ENCODE results near the gene ATP8B4.

ATP8B4 gene

DNA sequence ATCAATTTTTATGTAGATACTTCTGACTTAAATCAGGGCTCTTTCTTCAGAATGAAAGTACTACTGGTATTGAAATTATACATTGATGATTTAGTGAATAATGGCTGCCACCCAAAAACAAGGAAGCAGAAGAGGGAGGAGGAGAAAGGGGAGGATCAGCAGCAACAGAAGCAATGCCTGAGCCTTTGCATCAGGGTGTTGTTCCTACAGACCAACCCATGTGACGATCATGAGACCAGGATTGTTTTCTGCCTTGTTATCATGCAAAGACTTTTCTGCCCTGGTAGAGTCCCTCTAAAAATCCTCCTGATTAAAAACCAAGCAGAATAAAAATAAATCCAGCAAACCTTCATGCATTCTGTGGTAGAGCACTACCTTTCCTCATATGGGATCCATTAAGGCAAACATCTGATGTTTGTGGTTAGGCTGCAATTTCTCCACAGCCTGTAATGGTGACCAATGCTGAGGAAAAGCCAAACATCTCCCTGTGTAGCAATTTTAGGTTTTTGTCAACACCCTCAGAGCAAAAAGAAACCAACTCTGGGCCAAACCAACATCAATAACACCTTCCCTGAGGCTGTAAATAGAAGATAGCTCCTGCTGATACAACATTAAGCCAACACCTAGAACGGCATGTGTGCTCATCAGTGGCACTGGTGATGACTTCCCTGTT lies 191.7 kb downstream of the ATP8B4 start:
- TF ChIP-seq, protein P1, sequence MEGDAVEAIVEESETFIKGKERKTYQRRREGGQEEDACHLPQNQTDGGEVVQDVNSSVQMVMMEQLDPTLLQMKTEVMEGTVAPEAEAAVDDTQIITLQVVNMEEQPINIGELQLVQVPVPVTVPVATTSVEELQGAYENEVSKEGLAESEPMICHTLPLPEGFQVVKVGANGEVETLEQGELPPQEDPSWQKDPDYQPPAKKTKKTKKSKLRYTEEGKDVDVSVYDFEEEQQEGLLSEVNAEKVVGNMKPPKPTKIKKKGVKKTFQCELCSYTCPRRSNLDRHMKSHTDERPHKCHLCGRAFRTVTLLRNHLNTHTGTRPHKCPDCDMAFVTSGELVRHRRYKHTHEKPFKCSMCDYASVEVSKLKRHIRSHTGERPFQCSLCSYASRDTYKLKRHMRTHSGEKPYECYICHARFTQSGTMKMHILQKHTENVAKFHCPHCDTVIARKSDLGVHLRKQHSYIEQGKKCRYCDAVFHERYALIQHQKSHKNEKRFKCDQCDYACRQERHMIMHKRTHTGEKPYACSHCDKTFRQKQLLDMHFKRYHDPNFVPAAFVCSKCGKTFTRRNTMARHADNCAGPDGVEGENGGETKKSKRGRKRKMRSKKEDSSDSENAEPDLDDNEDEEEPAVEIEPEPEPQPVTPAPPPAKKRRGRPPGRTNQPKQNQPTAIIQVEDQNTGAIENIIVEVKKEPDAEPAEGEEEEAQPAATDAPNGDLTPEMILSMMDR (IDR thresholded peaks at IDR 0.05): no peak
- H3K27ac ChIP-seq: no peak overlapping the region
- H3K4me3 ChIP-seq: no peak overlapping the region
- DNase-seq (ENCODE audit: low spot score): no peak

DNA sequence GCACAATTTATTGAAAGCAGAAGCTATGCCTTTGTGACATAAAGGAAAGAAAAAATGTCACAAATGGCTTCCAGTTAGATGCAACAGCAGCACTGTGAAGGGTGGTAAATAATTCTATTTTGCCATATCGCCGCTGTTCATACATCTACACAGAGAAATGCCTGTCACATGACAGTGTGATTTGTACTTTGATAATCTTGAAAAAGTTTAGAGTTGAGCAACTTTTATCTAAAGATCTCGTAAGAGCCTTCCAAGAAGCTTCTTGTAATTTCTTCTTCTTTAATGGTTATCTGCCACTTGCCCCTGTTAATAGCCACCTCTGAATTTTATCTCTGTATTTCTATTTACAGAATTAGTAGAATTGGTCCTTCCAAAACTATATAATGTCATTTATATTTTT lies 192.3 kb downstream of the ATP8B4 start:
- H3K4me3 ChIP-seq: no peak overlapping the region
- TF ChIP-seq, protein P1 (IDR thresholded peaks at IDR 0.05): no peak
- DNase-seq (ENCODE audit: low spot score): no peak
- H3K27ac ChIP-seq: no peak overlapping the region

DNA sequence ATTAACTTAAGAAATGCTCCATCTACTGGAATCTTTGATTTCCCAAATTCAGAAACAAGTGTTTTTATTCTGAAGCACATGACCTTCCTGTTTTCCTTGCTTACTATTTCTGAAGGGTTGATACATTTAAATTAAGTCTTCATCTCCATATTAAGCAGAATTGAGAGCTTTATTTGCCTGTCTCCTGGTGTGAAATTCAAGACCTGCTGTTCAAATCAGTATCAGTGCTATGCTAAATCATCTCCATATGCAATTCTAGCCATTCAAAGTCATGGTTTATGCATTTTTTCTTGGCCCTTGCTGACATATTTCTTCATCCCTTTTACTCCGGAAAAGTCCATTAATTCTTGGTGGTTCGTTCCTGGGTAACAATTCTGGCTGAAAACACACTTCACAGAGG lies 195.4 kb downstream of the ATP8B4 start:
- TF ChIP-seq, protein P1 (IDR thresholded peaks at IDR 0.05): no peak
- Histone ChIP-seq H3K4me3 (no peak overlapping the region), H3K27ac (no peak overlapping the region)
- no peak for DNase-seq (ENCODE audit: low spot score)

DNA sequence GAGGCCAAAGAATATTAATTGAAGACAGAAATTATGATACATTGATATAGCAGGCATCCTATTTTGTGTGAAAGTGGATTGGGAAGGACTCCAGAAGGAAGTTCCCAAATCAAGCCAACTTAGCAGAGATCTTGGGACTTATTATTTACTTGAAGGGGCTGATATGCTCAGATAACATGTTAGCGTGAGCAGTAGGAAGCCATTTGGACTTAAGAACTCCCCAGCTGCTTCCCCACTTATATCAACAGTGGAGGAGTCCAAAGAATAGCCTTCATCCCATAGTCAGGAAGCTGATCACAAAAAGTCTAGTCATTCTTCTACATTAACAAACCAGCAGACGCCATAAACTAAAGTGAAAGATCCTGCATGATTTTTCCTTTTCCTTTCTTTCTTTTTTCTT lies 200.0 kb downstream of the ATP8B4 start:
- no peak overlapping the region for H3K27ac ChIP-seq
- no peak overlapping the region for H3K4me3 ChIP-seq
- TF ChIP-seq, protein P1 (IDR thresholded peaks at IDR 0.05): no peak
- no peak for DNase-seq (ENCODE audit: low spot score)

DNA sequence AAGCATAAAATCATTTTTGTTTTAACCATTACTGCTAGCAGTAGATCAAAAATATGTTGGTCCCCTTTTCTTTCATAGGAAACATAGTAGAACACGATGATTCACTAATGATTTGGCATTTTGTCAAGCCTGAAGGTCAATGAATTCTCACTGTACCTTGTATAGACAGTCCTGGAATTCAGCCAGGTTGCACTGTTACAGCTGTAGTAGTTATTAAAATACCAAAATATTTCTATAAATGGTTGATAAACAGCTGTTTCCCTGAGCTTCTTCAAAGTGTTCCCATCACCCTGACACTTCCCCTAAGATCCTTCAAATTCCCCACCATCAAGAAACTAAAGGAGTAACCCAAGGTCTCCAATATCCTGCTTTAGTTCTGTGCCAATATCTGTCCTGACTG lies 200.9 kb downstream of the ATP8B4 start:
- TF ChIP-seq, protein P1 (IDR thresholded peaks at IDR 0.05): no peak
- no peak overlapping the region for H3K4me3 ChIP-seq
- no peak for DNase-seq (ENCODE audit: low spot score)
- H3K27ac ChIP-seq: no peak overlapping the region

DNA sequence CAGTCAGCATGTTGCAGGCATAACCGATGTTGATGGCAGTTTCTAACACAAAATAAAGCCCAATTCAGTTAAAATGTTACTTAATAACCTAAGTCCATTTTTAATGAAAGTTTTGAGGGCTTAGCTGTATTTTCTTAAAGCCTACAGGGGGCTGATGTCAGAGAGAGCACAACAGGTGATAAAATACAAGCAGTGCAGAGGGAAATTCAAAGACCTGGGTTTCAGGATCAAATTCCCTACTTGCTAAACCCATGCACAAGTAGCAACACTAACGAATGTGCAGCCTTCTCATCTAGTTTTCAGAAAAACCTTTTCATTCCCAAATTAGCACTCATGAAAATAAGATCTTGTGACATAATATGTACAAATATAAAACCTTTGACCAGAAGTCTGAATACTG lies 202.0 kb downstream of the ATP8B4 start:
- TF ChIP-seq, protein P1 (IDR thresholded peaks at IDR 0.05): no peak
- Histone ChIP-seq H3K4me3 (no peak overlapping the region), H3K27ac (no peak overlapping the region)
- DNase-seq (ENCODE audit: low spot score): no peak

DNA sequence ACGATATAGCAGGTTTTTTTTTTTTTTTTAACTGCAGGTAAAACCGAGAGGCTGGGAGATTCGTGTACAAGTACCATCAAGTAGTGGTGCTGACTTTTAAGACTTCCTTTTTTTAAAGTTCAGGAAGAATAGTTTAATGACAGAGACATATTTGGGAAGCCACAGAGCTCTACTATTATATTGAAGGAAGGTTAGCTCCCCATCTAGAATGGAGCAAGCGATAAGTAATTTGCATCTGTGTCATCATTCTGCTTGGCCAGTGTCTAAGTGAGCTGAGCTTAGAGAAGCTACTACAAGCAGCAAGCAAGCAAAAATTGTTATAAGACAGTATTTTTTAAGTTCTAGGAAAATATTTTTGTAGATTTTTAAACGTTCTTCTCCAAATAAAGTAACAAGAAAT lies 203.2 kb downstream of the ATP8B4 start:
- Histone ChIP-seq H3K4me3 (no peak overlapping the region), H3K27ac (no peak overlapping the region)
- TF ChIP-seq, protein P1 (IDR thresholded peaks at IDR 0.05): no peak
- DNase-seq (ENCODE audit: low spot score): no peak

All from coronary artery (tissue), 2 donors.